Mesenteric fat pad (tissue), 1 donor: ENCODE results near the gene MSH2. TPM values are rescaled to one million over a fixed set of nuclear protein-coding genes. Genes with fewer than 3 reads are reported as not detected.

Source experiments
- DNase-seq: peaks from one replicate; pipeline ENCODE4 v3.0.0-alpha.2; 2020; ENCODE audit warnings: low spot score
- microRNA-seq: library from miRNA; unstranded; fragments of <30 nt; microRNA quantifications from one replicate; pipeline ENCODE4 v1.2.0, GENCODE V29; 2020; ENCODE audit warnings: borderline number of aligned reads
- total RNA-seq: library from RNA; stranded (reverse); fragmentation: NEBNext Ultra II Directional; extraction: Animal tissue kit (Norgen Biotek cat#: 25700); gene quantifications from one replicate; pipeline ENCODE4 v1.2.1, GENCODE V29; 2021
- donor health status: DM: yes; HTN: yes; CAD: no.

MSH2 gene
- total RNA-seq, 1 donor from 2014 or later: 8.3 TPM

- no peak for DNase-seq
Observed at GRCh38 chr2:47530105-47530760, 127.3 kb downstream of the MSH2 start.

- DNase-seq: no peak
Observed at GRCh38 chr2:47531378-47532042, 128.6 kb downstream of the MSH2 start.

Small RNAs within 50 kb of the gene (microRNA-seq; reads per million reads assigned to microRNA genes)
- gene MIR559: not detected

Other genes with a start within 250 kb of the MSH2 start
- not detected for gene STPG4, start 247.8 kb upstream of the MSH2 start, total RNA-seq
- 354 TPM for gene CALM2, start 226.6 kb upstream of the MSH2 start, total RNA-seq
- gene EPCAM, start 33.8 kb upstream of the MSH2 start, total RNA-seq: 1.4 TPM
- not detected for gene KCNK12, start 167.8 kb downstream of the MSH2 start, total RNA-seq